Endothelial cell of umbilical vein (primary cell): ENCODE results near the gene CCDC12. TPM values are rescaled to one million over a fixed set of nuclear protein-coding genes. Genes with fewer than 3 reads are reported as not detected.

ENCODE experiments used
- BruUV-seq: library from RNA; stranded (reverse); fragments of 400-500 nt; replicated peaks from 2 replicates; lab custom pipeline; 2021; lab: Mats Ljungman, UMichigan
- CTCF ChIA-PET: fragments of 300-600, 350-600 bp; sonication (Branson Sonifier 250); formaldehyde crosslinking; loops from one replicate; lab custom pipeline; 2021; ENCODE audit warnings: antibody characterized with exemption, inconsistent platforms; lab: Charles Lee
- POLR2A ChIA-PET: fragments of 300-600, 350-600 bp; sonication (Branson Sonifier 250); formaldehyde crosslinking; loops from one replicate; lab custom pipeline; 2021; ENCODE audit warnings: antibody characterized with exemption, inconsistent platforms; lab: Charles Lee
- DNase-seq: peaks from one replicate; pipeline ENCODE4 v3.0.0-alpha.2; 2011; ENCODE audit warnings: low read depth, low spot score
- FAIRE-seq: peaks from 2 replicates; lab custom pipeline; 2011; peaks lifted over from hg19 to GRCh38; lab: Jason Lieb, UNC
- H2AFZ ChIP-seq: 2 replicates; pipeline ENCODE4 v1.6.0; 2012; ENCODE audit warnings: low read depth, low read length, control low read depth, inconsistent platforms
- H3K27ac ChIP-seq: 2 replicates; pipeline ENCODE4 v1.5.1; 2011; ENCODE audit warnings: low read depth, mild to moderate bottlenecking, control low read depth, low read length, moderate library complexity; ENCODE audit not compliant: insufficient read depth
- H3K27me3 ChIP-seq, 2 experiments: 2 replicates each; pipeline versions ENCODE4 v1.6.0 to v1.6.1; 2011; ENCODE audit warnings: low read length in 2 of 2, mixed read lengths in 1 of 2; ENCODE audit not compliant: control insufficient read depth in 2 of 2, insufficient read depth in 2 of 2
- H3K36me3 ChIP-seq, 2 experiments: 2 replicates in 1 of 2; 3 replicates in 1 of 2; pipeline ENCODE4 v1.5.1; 2011; ENCODE audit warnings: low read length in 2 of 2, mild to moderate bottlenecking in 1 of 2, moderate library complexity in 1 of 2; ENCODE audit not compliant: control insufficient read depth in 2 of 2, insufficient read depth in 2 of 2; ENCODE audit errors: extremely low read depth in 1 of 2
- H3K4me1 ChIP-seq: 3 replicates; pipeline ENCODE4 v1.5.1; 2011; ENCODE audit warnings: mild to moderate bottlenecking, low read length; ENCODE audit not compliant: control insufficient read depth, insufficient read depth; ENCODE audit errors: extremely low read depth
- H3K4me2 ChIP-seq: 2 replicates; pipeline ENCODE4 v1.6.1; 2011; ENCODE audit warnings: low read length, control low read depth, mixed read lengths; ENCODE audit not compliant: insufficient read depth
- H3K4me3 ChIP-seq, 3 experiments: fragments of 200-600 bp in 1 of 3; sonication (generic), shearing (Covaris generic) in 1 of 3; replicated peaks in 1 of 3; 2 replicates each; pipeline ENCODE4 v1.5.1; 2011 to 2016; ENCODE audit warnings: control low read depth in 3 of 3, low read length in 3 of 3, mild to moderate bottlenecking in 2 of 3, inconsistent platforms in 1 of 3, low read depth in 1 of 3, moderate library complexity in 1 of 3; ENCODE audit not compliant: insufficient read depth in 1 of 3
- H3K79me2 ChIP-seq: 2 replicates; pipeline ENCODE4 v1.6.0; 2012; ENCODE audit warnings: low read length, inconsistent platforms; ENCODE audit not compliant: control insufficient read depth, insufficient read depth
- H3K9ac ChIP-seq: replicated peaks from 2 replicates; pipeline ENCODE3; 2011; ENCODE audit warnings: low read length, control low read depth; ENCODE audit not compliant: insufficient read depth; ENCODE audit errors: extremely low read depth
- H3K9me1 ChIP-seq: replicated peaks from 3 replicates; pipeline ENCODE4 v1.6.0; 2011; ENCODE audit warnings: mild to moderate bottlenecking, low read length; ENCODE audit not compliant: control insufficient read depth, insufficient read depth; ENCODE audit errors: extremely low read depth
- H3K9me3 ChIP-seq: replicated peaks from 2 replicates; pipeline ENCODE4 v1.5.1; 2012; ENCODE audit warnings: low read length, inconsistent platforms; ENCODE audit not compliant: control insufficient read depth, insufficient read depth
- H4K20me1 ChIP-seq: replicated peaks from 2 replicates; pipeline ENCODE3; 2011; ENCODE audit warnings: mild to moderate bottlenecking, low read length; ENCODE audit not compliant: control insufficient read depth, insufficient read depth; ENCODE audit errors: extremely low read depth
- EZH2 ChIP-seq: IDR thresholded peaks from 2 replicates; pipeline ENCODE4 v1.6.1; 2012; ENCODE audit warnings: borderline replicate concordance, low read depth, mild to moderate bottlenecking, moderate library complexity, low read length, inconsistent platforms; ENCODE audit not compliant: severe bottlenecking
- FOS ChIP-seq: IDR thresholded peaks from 2 replicates; pipeline ENCODE4 v1.6.1; 2011; ENCODE audit warnings: mild to moderate bottlenecking, low read length, moderate library complexity, borderline replicate concordance; ENCODE audit not compliant: insufficient read depth
- GATA2 ChIP-seq: IDR thresholded peaks from 2 replicates; pipeline ENCODE4 v1.7.0; 2011; ENCODE audit warnings: low read depth, mild to moderate bottlenecking, moderate library complexity, mixed read lengths, low read length; ENCODE audit not compliant: insufficient read length, insufficient read depth
- JUN ChIP-seq: IDR thresholded peaks from 2 replicates; pipeline ENCODE4 v1.6.1; 2011; ENCODE audit warnings: borderline replicate concordance, low read depth; ENCODE audit not compliant: insufficient read length, insufficient read depth
- MYC ChIP-seq: IDR thresholded peaks from one replicate; pipeline ENCODE4 v1.6.1; 2011; ENCODE audit warnings: mild to moderate bottlenecking, low read depth, low read length
- POLR2A ChIP-seq: IDR thresholded peaks from 2 replicates; pipeline ENCODE4 v1.6.1; 2012; ENCODE audit warnings: low read depth, mild to moderate bottlenecking, control low read depth, low read length
- POLR2AphosphoS5 ChIP-seq: IDR thresholded peaks from 2 replicates; pipeline ENCODE4 v1.6.1; 2012; ENCODE audit warnings: low read depth, mild to moderate bottlenecking, control low read depth, low read length, moderate library complexity; ENCODE audit not compliant: insufficient read depth
- dilution Hi-C: fragments of 300-500 bp; cut with MboI; formaldehyde crosslinking; loops from one replicate; pipeline ENCODE4 v1.15.0; 2019; ENCODE audit warnings: low sequenced_read_pairs; ENCODE audit not compliant: extremely low pct_ligation_motif_present
- intact Hi-C: fragments of 100-400 bp; cut with micrococcal nuclease; formaldehyde crosslinking; loops from one replicate; pipeline ENCODE4 v1.10.0; 2022
- polyA plus RNA-seq, 4 experiments: library from polyadenylated mRNA; depleted of rRNA in 3 of 4; stranded (reverse) in 3 of 4; unstranded in 1 of 4; fragments of >200 nt; gene quantifications; 2 replicates each; pipeline versions ENCODE4 v1.2.1 to v1.2.3, GENCODE V29; 2011 to 2012; ENCODE audit warnings: missing spikeins in 1 of 4
- total RNA-seq: library from RNA; stranded (reverse); gene quantifications from 2 replicates; pipeline ENCODE4 v1.2.3, GENCODE V29; 2021
- TF ChIP-seq, protein P1 (sequence below): IDR thresholded peaks from 2 replicates; pipeline ENCODE4 v1.6.1; 2011; ENCODE audit not compliant: insufficient read depth, insufficient read length
- TF ChIP-seq, protein P2 (sequence below), 2 donors: IDR thresholded peaks; 1 replicate in 1 of 2; 2 replicates in 1 of 2; pipeline ENCODE4 v1.5.1; 2011; ENCODE audit warnings: low read length in 2 of 2, mild to moderate bottlenecking in 2 of 2, moderate library complexity in 2 of 2, control low read depth in 1 of 2, inconsistent platforms in 1 of 2, low read depth in 1 of 2; ENCODE audit not compliant: insufficient read depth in 1 of 2; ENCODE audit errors: extremely low read depth in 1 of 2

Gene CCDC12
- total and polyA plus RNA-seq, 2 donors (not counting 3 experiments of a cell fraction or from before 2014, with no cell fraction given): 35.1 to 50.5 TPM

DNA sequence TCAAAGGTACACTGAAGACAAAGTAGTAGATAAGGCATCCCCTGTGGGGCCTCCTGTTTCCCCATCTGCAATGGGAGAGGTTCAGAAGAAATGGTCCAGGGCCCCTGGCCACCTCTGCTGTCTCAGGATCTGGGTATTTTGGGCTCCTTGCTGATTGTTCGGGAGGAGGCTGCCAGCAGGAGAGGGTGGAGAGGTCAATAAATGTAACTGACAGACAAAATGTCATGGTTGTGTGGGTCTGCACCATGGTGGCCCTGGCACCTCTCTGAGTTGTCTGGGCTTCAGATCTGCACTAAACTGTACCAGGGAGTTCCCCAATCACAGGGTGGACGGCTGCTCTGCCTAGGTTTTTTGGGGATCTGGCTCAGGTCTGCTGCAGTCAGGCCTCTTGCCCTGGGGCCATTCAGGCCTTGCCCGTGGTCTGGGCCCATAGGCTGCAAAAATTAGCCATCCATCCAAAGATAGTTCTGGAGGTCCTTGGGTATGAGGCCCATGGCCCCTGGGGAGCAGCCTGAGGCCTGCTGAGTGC is 10.3 kb upstream of the CCDC12 start:
- Histone ChIP-seq H3K9ac (no peak overlapping the region), H4K20me1 (no peaks in the 10 kb centered on the region), H3K4me2 (no peak overlapping the region), H3K36me3 (peaks cover 3 to 8% of the 10 kb centered on the region in 2 experiments), H3K4me1 (peaks cover 23% of the 10 kb centered on the region), H3K79me2 (peaks cover 35% of the 10 kb centered on the region), H3K9me1 (no peaks in the 10 kb centered on the region), H2AFZ (no peak overlapping the region), H3K9me3 (no peaks in the 10 kb centered on the region), H3K4me3 (no peak overlapping the region), H3K27me3 (no peaks in the 10 kb centered on the region), H3K27ac (no peak overlapping the region)
- TF ChIP-seq EZH2: no peak
- no peak for DNase-seq
- dilution Hi-C loops: no loop called here
- intact Hi-C loops: loop anchor here (1.0 kb wide), 1 partner anchor 8 kb away; the partner anchor contains the start of gene NBEAL2
- POLR2A ChIA-PET: interaction anchor here (1.0 kb wide), 1 partner anchor 10 kb away, joined by 7 read pairs; no protein-coding TSS in a partner anchor
- no TSS peak for BruUV-seq
- FAIRE-seq: no peak
- CTCF ChIA-PET: interaction anchor here (0.8 to 2.6 kb wide), 6 partner anchors 11 to 64 kb away, joined by 3 to 34 read pairs (median 4); no protein-coding TSS in a partner anchor

DNA sequence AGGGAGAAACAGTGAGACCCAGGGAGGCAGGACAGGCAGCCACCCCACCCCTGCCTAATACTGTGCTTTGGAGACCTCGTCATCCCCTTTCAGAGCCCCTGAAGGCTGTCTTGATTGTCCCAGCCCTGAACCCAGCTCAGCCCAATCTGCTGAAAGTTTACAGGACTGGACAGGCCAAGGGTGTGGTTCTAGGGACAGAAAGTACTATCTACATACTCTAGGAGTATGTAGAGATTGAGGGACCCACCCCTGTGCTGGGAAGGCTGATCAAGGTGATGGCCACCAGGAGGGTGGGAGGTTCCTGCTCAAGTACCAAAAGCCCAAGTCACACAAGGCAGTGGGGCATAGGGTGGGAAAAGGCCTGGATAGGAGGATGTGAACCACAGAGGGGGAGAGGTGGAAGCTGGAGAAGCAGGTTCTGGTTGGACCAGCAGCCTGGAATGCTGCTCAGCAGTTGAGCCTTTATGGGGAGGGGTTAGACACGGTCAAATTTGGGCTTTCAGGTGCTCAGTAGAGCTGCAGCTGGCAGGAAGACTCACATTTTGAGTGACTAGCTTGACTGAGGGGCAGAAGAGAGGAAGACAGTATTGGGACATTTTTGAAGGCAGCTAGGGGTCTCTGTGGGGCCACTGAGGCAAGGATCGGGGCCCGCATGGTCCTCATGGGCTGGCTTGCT is 9.6 kb upstream of the CCDC12 start:
- CTCF ChIA-PET: interaction anchor here (1.0 kb wide), 1 partner anchor 76 kb away, joined by 3 read pairs; no protein-coding TSS in a partner anchor
- no peak for FAIRE-seq
- H3K27me3 ChIP-seq: no peaks in the 10 kb centered on the region

More for the DNA sequence above, 9.6 kb upstream of the CCDC12 start:
- peaks cover 29% of the 10 kb centered on the region for H3K4me1 ChIP-seq
- H3K36me3 ChIP-seq: peaks cover 3 to 5% of the 10 kb centered on the region in 2 experiments
- H3K79me2 ChIP-seq: peaks cover 41% of the 10 kb centered on the region
- no peaks in the 10 kb centered on the region for H3K9me1 ChIP-seq
- no peak for DNase-seq
- no peak overlapping the region for H2AFZ ChIP-seq
- no peak overlapping the region for H3K9ac ChIP-seq
- no peaks in the 10 kb centered on the region for H4K20me1 ChIP-seq
- BruUV-seq: no TSS peak
- no peak overlapping the region for H3K4me3 ChIP-seq
- intact Hi-C loops (no loop called here), dilution Hi-C loops (no loop called here)
- no peak for TF ChIP-seq FOS
- TF ChIP-seq POLR2AphosphoS5: no peak
- TF ChIP-seq MYC: no peak
- TF ChIP-seq JUN: no peak
- no peak for TF ChIP-seq EZH2
- TF ChIP-seq GATA2: no peak
- TF ChIP-seq, protein P1, sequence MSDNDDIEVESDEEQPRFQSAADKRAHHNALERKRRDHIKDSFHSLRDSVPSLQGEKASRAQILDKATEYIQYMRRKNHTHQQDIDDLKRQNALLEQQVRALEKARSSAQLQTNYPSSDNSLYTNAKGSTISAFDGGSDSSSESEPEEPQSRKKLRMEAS: no peak
- TF ChIP-seq, protein P2, sequence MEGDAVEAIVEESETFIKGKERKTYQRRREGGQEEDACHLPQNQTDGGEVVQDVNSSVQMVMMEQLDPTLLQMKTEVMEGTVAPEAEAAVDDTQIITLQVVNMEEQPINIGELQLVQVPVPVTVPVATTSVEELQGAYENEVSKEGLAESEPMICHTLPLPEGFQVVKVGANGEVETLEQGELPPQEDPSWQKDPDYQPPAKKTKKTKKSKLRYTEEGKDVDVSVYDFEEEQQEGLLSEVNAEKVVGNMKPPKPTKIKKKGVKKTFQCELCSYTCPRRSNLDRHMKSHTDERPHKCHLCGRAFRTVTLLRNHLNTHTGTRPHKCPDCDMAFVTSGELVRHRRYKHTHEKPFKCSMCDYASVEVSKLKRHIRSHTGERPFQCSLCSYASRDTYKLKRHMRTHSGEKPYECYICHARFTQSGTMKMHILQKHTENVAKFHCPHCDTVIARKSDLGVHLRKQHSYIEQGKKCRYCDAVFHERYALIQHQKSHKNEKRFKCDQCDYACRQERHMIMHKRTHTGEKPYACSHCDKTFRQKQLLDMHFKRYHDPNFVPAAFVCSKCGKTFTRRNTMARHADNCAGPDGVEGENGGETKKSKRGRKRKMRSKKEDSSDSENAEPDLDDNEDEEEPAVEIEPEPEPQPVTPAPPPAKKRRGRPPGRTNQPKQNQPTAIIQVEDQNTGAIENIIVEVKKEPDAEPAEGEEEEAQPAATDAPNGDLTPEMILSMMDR (IDR thresholded peaks at IDR 0.05; ENCODE audit: extremely low read depth in 1 of 2, insufficient read depth in 1 of 2, low read depth in 1 of 2, low read length in 2 of 2): no peak
- no peak for TF ChIP-seq POLR2A
- H3K27ac ChIP-seq: no peak overlapping the region
- H3K9me3 ChIP-seq: no peaks in the 10 kb centered on the region
- POLR2A ChIA-PET: no interaction called here
- no peak overlapping the region for H3K4me2 ChIP-seq
